Prostate gland (tissue), 2 donors: ENCODE measurements around the gene TFG. TPM values are rescaled to one million over a fixed set of nuclear protein-coding genes. Genes with fewer than 3 reads are reported as not detected.

Experiments
- DNase-seq: peaks from one replicate; pipeline ENCODE4 v3.0.0-alpha.2; 2019; ENCODE audit warnings: low spot score
- H3K27ac ChIP-seq, 2 donors: fragments of 200-600 bp; sonication (generic); 2 replicates each; pipeline ENCODE4 v1.5.1; 2017 to 2019
- H3K27me3 ChIP-seq: fragments of 200-600 bp; sonication (generic); replicated peaks from 2 replicates; pipeline ENCODE4 v1.5.1; 2019; ENCODE audit not compliant: insufficient read depth
- H3K36me3 ChIP-seq, 2 donors: fragments of 200-600 bp; sonication (generic); 1 replicate in 1 of 2; 2 replicates in 1 of 2; pipeline versions ENCODE4 v1.5.1 to v1.8.1; 2017 to 2019
- H3K4me1 ChIP-seq: fragments of 200-600 bp; sonication (generic); replicated peaks from 2 replicates; pipeline ENCODE4 v1.5.1; 2019
- H3K4me3 ChIP-seq, 2 donors: fragments of 200-600 bp; sonication (generic); 2 replicates each; pipeline ENCODE4 v1.5.1; 2017 to 2019
- H3K9me3 ChIP-seq: fragments of 200-600 bp; sonication (generic); 2 replicates; pipeline ENCODE4 v1.5.1; 2017
- POLR2A ChIP-seq: fragments of 450-650 bp; IDR thresholded peaks from one replicate; pipeline ENCODE4 v1.6.1; 2016; ENCODE audit warnings: antibody characterized with exemption, mild to moderate bottlenecking
- POLR2AphosphoS5 ChIP-seq: sonication (generic); formaldehyde crosslinking; IDR thresholded peaks from one replicate; pipeline ENCODE4 v1.6.1; 2017; ENCODE audit warnings: antibody characterized with exemption
- WGBS: methylation state at CpG from one replicate; pipeline ENCODE4 v1.1.5; 2018; 5-methylcytosine and 5-hydroxymethylcytosine counted together
- intact Hi-C: fragments of 100-400 bp; cut with DNase I; formaldehyde crosslinking; loops from one replicate; pipeline ENCODE4 v1.14.2; 2022
- total RNA-seq, 2 donors: library from RNA; depleted of rRNA; stranded (reverse); fragments of >200 nt; gene quantifications; one replicate each; pipeline ENCODE4 v1.1.0, GENCODE V29; 2016
- TF ChIP-seq, protein P1 (sequence below), 4 experiments: fragments of 200-600 bp in 2 of 4; fragments of 450-650 bp in 2 of 4; sonication (generic) in 2 of 4; IDR thresholded peaks; 1 replicate in 3 of 4; 2 replicates in 1 of 4; pipeline ENCODE4 v1.5.1; 2016 to 2019; ENCODE audit warnings: antibody characterized with exemption in 4 of 4, mild to moderate bottlenecking in 2 of 4, moderate library complexity in 2 of 4

The TFG gene
- total RNA-seq, 2 donors from 2014 or later, result 80.6 to 81.5 TPM

DNA sequence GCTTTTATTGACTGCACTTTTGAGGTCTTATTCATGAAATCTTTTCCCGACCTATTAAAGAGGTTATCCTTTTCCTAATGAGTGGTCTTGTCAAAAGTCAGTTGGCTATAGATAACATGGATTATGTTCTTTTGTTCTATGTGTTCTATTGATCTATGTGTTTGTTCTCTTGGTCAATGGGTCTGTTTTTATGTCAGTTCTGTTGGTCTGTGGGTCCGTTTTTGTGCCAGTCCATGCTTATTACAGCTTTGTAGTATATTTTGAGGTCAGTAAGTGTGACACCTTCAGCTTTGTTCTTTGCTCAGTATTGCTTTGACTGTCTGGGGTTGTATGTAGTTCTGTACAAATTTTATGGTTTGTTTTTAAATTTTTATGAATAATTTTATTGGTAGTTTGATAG, 7.8 kb downstream of the TFG start:
- no peaks in the 10 kb centered on the region for H3K27me3 ChIP-seq
- no peak overlapping the region for H3K27ac ChIP-seq
- intact Hi-C loops, result no loop called here
- no peaks in the 10 kb centered on the region for H3K4me1 ChIP-seq
- no peaks in the 10 kb centered on the region for H3K36me3 ChIP-seq
- DNase-seq, result no peak
- TF ChIP-seq, protein P1, sequence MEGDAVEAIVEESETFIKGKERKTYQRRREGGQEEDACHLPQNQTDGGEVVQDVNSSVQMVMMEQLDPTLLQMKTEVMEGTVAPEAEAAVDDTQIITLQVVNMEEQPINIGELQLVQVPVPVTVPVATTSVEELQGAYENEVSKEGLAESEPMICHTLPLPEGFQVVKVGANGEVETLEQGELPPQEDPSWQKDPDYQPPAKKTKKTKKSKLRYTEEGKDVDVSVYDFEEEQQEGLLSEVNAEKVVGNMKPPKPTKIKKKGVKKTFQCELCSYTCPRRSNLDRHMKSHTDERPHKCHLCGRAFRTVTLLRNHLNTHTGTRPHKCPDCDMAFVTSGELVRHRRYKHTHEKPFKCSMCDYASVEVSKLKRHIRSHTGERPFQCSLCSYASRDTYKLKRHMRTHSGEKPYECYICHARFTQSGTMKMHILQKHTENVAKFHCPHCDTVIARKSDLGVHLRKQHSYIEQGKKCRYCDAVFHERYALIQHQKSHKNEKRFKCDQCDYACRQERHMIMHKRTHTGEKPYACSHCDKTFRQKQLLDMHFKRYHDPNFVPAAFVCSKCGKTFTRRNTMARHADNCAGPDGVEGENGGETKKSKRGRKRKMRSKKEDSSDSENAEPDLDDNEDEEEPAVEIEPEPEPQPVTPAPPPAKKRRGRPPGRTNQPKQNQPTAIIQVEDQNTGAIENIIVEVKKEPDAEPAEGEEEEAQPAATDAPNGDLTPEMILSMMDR (IDR thresholded peaks at IDR 0.05), result no peak
- TF ChIP-seq POLR2AphosphoS5, result no peak
- TF ChIP-seq POLR2A, result no peak
- no peaks in the 10 kb centered on the region for H3K9me3 ChIP-seq
- H3K4me3 ChIP-seq, result no peak overlapping the region
- WGBS, result 85% methylated on average over 2 of the region's 2 CpGs

DNA sequence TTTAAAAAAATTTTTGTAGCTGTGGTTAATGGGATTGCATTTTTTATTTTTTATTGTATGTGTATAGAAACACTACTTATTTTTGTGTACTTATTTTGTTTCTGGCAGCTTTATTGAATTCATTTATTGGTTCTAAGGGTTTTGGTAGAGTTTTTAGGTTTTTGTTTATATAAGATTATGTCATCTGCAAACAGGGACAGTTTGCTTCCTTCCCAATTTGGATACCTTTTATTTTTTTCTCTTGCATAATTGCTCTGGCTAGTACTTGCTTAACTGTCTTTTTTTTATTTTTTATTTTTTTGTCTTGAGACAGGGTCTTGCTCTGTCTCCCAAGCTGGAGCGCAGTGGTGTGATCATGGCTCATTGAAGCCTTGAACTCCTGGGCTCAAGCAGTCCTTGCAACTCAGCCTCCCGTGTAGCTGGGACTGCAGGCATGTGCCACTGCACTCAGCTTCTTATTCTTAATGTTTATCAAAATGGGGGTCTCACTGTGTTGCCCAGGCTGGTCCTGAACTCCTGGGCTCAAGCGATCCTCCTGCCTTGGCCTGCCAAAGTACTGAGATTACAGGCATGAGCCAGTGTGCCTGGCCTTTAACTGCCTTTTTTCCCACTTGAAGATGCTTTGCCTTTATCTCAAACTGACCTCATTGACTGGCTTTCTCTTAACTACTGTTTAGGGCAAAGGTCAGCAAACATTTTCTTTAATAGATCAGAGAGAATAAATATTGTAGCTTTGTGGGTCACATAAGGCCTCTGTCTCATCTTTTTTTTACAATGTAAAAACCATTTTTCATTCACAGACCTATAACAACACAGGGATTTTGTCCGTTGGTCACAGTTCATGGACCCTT, 8.6 kb downstream of the TFG start:
- intact Hi-C loops, result no loop called here
- no peak for DNase-seq

DNA sequence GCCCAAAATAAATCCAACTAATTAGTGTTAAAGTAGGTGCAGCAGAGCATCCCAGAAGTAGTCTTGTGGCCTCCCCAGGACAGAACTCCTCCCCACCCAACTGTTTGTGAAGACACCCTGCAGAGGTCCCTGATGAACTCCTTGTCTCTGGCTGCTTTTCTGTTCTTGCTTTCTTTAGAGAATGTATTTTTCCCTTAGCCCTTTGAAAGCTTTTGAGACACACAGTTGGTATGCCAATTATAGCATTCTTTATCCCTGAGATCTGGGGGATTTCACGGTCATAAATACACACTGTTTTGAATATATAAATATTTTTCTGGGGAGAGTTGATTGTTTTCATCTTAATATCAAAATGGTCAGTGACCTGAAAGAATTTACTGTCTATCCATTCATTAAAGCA, 9.8 kb downstream of the TFG start:
- no peak overlapping the region for H3K4me3 ChIP-seq
- no peaks in the 10 kb centered on the region for H3K36me3 ChIP-seq
- H3K27me3 ChIP-seq, result no peaks in the 10 kb centered on the region
- 13% methylated on average over 1 of the region's 1 CpG for WGBS
- no peaks in the 10 kb centered on the region for H3K9me3 ChIP-seq
- H3K27ac ChIP-seq, result no peak overlapping the region
- intact Hi-C loops, result no loop called here
- H3K4me1 ChIP-seq, result no peaks in the 10 kb centered on the region
- no peak for TF ChIP-seq POLR2A
- TF ChIP-seq, protein P1 (IDR thresholded peaks at IDR 0.05), result no peak
- TF ChIP-seq POLR2AphosphoS5, result no peak
- DNase-seq, result no peak

More for the DNA sequence above, 8.6 kb downstream of the TFG start:
- no peak overlapping the region for H3K27ac ChIP-seq
- no peak overlapping the region for H3K4me3 ChIP-seq
- TF ChIP-seq POLR2AphosphoS5 (no peak), POLR2A (no peak)
- TF ChIP-seq, protein P1 (IDR thresholded peaks at IDR 0.05), result no peak
- 96% methylated on average over 4 of the region's 4 CpGs for WGBS
- no peaks in the 10 kb centered on the region for H3K4me1 ChIP-seq
- no peaks in the 10 kb centered on the region for H3K36me3 ChIP-seq
- H3K9me3 ChIP-seq, result no peaks in the 10 kb centered on the region
- H3K27me3 ChIP-seq, result no peaks in the 10 kb centered on the region

DNA sequence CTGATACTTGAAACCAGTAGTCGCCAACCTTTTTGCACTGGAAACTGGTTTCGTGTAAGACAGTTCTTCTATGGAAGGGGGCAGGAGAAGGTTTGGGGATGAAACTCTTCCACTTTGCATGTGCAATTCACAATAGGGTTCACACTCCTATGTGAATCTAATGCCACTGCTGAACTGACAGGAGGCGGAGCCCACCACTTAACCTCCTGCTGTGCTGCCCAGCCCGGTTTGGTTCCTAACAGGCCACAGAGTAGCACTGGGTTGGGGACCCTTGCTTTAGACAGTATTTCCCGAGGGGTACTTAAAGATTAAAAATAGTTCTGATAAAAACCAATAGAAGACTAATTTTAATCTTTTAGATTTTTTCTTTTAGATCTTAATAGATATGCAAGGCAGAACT, 11.1 kb downstream of the TFG start:
- no peak overlapping the region for H3K4me3 ChIP-seq
- intact Hi-C loops, result no loop called here
- no peaks in the 10 kb centered on the region for H3K27me3 ChIP-seq
- DNase-seq, result no peak
- H3K36me3 ChIP-seq, result no peaks in the 10 kb centered on the region
- no peaks in the 10 kb centered on the region for H3K4me1 ChIP-seq
- TF ChIP-seq, protein P1 (IDR thresholded peaks at IDR 0.05), result no peak
- no peak for TF ChIP-seq POLR2A
- no peak for TF ChIP-seq POLR2AphosphoS5
- no peak overlapping the region for H3K27ac ChIP-seq
- WGBS, result 73% methylated on average over 5 of the region's 5 CpGs
- H3K9me3 ChIP-seq, result no peaks in the 10 kb centered on the region

DNA sequence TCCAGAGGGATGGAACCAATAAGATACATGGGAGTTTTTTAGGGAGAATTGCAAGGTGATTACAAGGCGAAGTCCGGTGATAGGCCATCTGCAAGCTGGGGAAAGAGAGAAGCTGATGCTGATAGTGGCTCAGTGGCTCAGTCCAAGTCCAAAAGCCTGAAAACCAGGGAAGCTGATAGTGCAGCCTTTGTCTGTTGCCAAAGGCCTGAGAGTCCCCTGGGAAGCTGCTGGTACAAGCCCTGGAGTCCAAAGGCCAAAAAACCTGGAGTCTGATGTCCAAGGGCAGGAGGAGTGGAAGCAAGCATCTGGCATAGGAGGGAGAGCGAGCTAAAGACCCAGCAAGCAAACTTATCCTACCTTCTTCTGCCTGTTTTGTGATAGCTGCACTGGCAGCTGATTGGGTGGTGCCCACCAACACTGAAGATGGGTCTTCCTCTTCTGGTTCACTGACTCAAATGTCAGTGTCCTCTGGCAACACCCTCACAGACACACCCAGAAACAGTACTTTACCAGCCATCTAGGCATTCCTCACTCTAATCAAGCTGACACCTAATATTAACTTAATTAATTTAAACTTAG, 16.7 kb downstream of the TFG start:
- no peak for DNase-seq
- TF ChIP-seq POLR2A, result no peak
- TF ChIP-seq, protein P1 (IDR thresholded peaks at IDR 0.05), result no peak
- no peak for TF ChIP-seq POLR2AphosphoS5
- H3K4me3 ChIP-seq, result no peak overlapping the region
- no peaks in the 10 kb centered on the region for H3K9me3 ChIP-seq
- H3K36me3 ChIP-seq, result no peaks in the 10 kb centered on the region
- H3K27me3 ChIP-seq, result no peaks in the 10 kb centered on the region
- no peaks in the 10 kb centered on the region for H3K4me1 ChIP-seq
- no peak overlapping the region for H3K27ac ChIP-seq
- 96% methylated on average over 3 of the region's 3 CpGs for WGBS
- intact Hi-C loops, result no loop called here
